Immature natural killer cell (primary cell): Measurements from ENCODE around the gene KIAA2012. TPM values are rescaled to one million over a fixed set of nuclear protein-coding genes. Genes with fewer than 3 reads are reported as not detected.

Experiments used
- DNase-seq, 3 donors: peaks; one replicate each; pipeline ENCODE4 v3.0.0; 2022; ENCODE audit warnings: mixed read lengths in 1 of 3
- H3K27ac Mint-ChIP-seq, 6 donors: one replicate each; pipeline ENCODE4 v1.8.0; 2020; ENCODE audit warnings: mixed read lengths in 6 of 6, mild to moderate bottlenecking in 5 of 6, inconsistent platforms in 4 of 6, moderate library complexity in 3 of 6
- H3K27me3 Mint-ChIP-seq, 3 donors: one replicate each; pipeline ENCODE4 v1.8.0; 2020 to 2021; ENCODE audit warnings: low read depth in 3 of 3, mild to moderate bottlenecking in 3 of 3, mixed read lengths in 3 of 3, moderate library complexity in 3 of 3, inconsistent platforms in 1 of 3
- H3K36me3 Mint-ChIP-seq, 3 donors: one replicate each; pipeline ENCODE4 v1.8.0; 2020; ENCODE audit warnings: mixed read lengths in 3 of 3, inconsistent platforms in 2 of 3, mild to moderate bottlenecking in 2 of 3
- H3K4me1 Mint-ChIP-seq, 2 donors: one replicate each; pipeline ENCODE4 v1.8.0; 2020; ENCODE audit warnings: inconsistent platforms in 2 of 2, mild to moderate bottlenecking in 2 of 2, mixed read lengths in 2 of 2, moderate library complexity in 1 of 2
- H3K4me3 Mint-ChIP-seq, 5 donors: one replicate each; pipeline ENCODE4 v1.8.0; 2020; ENCODE audit warnings: mild to moderate bottlenecking in 5 of 5, mixed read lengths in 5 of 5, inconsistent platforms in 3 of 5, moderate library complexity in 3 of 5
- H3K9me3 Mint-ChIP-seq, 6 donors: one replicate each; pipeline ENCODE4 v1.8.0; 2020; ENCODE audit warnings: mild to moderate bottlenecking in 6 of 6, mixed read lengths in 6 of 6, inconsistent platforms in 4 of 6, moderate library complexity in 3 of 6
- polyA plus RNA-seq, 3 donors: library from polyadenylated mRNA; unstranded; fragments of 300-500 nt; fragmentation: Illumina TruSeq; gene quantifications; one replicate each; pipeline ENCODE4 v1.2.3, GENCODE V29; 2021

Gene KIAA2012
- polyA plus RNA-seq, 3 donors from 2014 or later = not detected

- Mint-ChIP-seq H3K9me3 (no peaks in the 10 kb centered on the region), H3K27me3 (peaks cover 2 to 9% (median 4%) of the 10 kb centered on the region in 3 donors), H3K4me1 (no peaks in the 10 kb centered on the region), H3K36me3 (no peaks in the 10 kb centered on the region), H3K27ac (no peak overlapping the region), H3K4me3 (no peak overlapping the region)
- DNase-seq = no peak
Observed at GRCh38 chr2:202105025-202105424, 32.0 kb downstream of the KIAA2012 start.

GRCh38 chr2:202108345-202108744 is 35.3 kb downstream of the KIAA2012 start:
- Mint-ChIP-seq H3K9me3 (no peaks in the 10 kb centered on the region), H3K36me3 (no peaks in the 10 kb centered on the region), H3K4me3 (no peak overlapping the region), H3K27ac (no peak overlapping the region), H3K4me1 (no peaks in the 10 kb centered on the region), H3K27me3 (peaks cover 0 to 4% (median 2%) of the 10 kb centered on the region in 3 donors)
- no peak for DNase-seq

- H3K9me3 Mint-ChIP-seq = no peaks in the 10 kb centered on the region
- H3K36me3 Mint-ChIP-seq = no peaks in the 10 kb centered on the region
- H3K27me3 Mint-ChIP-seq = peaks cover 0 to 4% (median 0%) of the 10 kb centered on the region in 3 donors
- no peak for DNase-seq
- H3K4me1 Mint-ChIP-seq = no peaks in the 10 kb centered on the region
- no peak overlapping the region for H3K27ac Mint-ChIP-seq
- no peak overlapping the region for H3K4me3 Mint-ChIP-seq
Observed at GRCh38 chr2:202109139-202109736, 36.2 kb downstream of the KIAA2012 start.

GRCh38 chr2:202109737-202110184 is 36.7 kb downstream of the KIAA2012 start:
- DNase-seq = no peak
- H3K9me3 Mint-ChIP-seq = no peaks in the 10 kb centered on the region
- no peak overlapping the region for H3K27ac Mint-ChIP-seq
- H3K4me1 Mint-ChIP-seq = no peaks in the 10 kb centered on the region
- peaks cover 0 to 2% (median 0%) of the 10 kb centered on the region in 3 donors for H3K27me3 Mint-ChIP-seq
- H3K4me3 Mint-ChIP-seq = no peak overlapping the region
- H3K36me3 Mint-ChIP-seq = no peaks in the 10 kb centered on the region

- H3K4me1 Mint-ChIP-seq = no peaks in the 10 kb centered on the region
- no peaks in the 10 kb centered on the region for H3K9me3 Mint-ChIP-seq
- H3K27me3 Mint-ChIP-seq = peaks cover 1 to 3% (median 2%) of the 10 kb centered on the region in 3 donors
- DNase-seq = no peak
- H3K27ac Mint-ChIP-seq = no peak overlapping the region
- H3K4me3 Mint-ChIP-seq = no peak overlapping the region
- H3K36me3 Mint-ChIP-seq = no peaks in the 10 kb centered on the region
Observed at GRCh38 chr2:202110491-202110890, 37.4 kb downstream of the KIAA2012 start.

- Mint-ChIP-seq H3K4me3 (no peak overlapping the region), H3K36me3 (no peaks in the 10 kb centered on the region), H3K27me3 (peaks cover 1 to 6% (median 3%) of the 10 kb centered on the region in 3 donors), H3K27ac (no peak overlapping the region), H3K9me3 (no peaks in the 10 kb centered on the region), H3K4me1 (no peaks in the 10 kb centered on the region)
- no peak for DNase-seq
Observed at GRCh38 chr2:202112041-202112440, 39.0 kb downstream of the KIAA2012 start.

- no peaks in the 10 kb centered on the region for H3K9me3 Mint-ChIP-seq
- no peaks in the 10 kb centered on the region for H3K36me3 Mint-ChIP-seq
- H3K4me1 Mint-ChIP-seq = no peaks in the 10 kb centered on the region
- no peak overlapping the region for H3K4me3 Mint-ChIP-seq
- no peak overlapping the region for H3K27ac Mint-ChIP-seq
- peaks cover 1 to 10% (median 3%) of the 10 kb centered on the region in 3 donors for H3K27me3 Mint-ChIP-seq
- DNase-seq = no peak
Observed at GRCh38 chr2:202113571-202114142, 40.6 kb downstream of the KIAA2012 start.

GRCh38 chr2:202114291-202114690 is 41.2 kb downstream of the KIAA2012 start:
- Mint-ChIP-seq H3K9me3 (no peaks in the 10 kb centered on the region), H3K27me3 (peaks cover 1 to 10% (median 3%) of the 10 kb centered on the region in 3 donors), H3K27ac (no peak overlapping the region), H3K4me3 (no peak overlapping the region), H3K36me3 (no peaks in the 10 kb centered on the region), H3K4me1 (no peaks in the 10 kb centered on the region)
- DNase-seq = no peak

GRCh38 chr2:202114795-202115194 is 41.7 kb downstream of the KIAA2012 start:
- Mint-ChIP-seq H3K4me1 (no peaks in the 10 kb centered on the region), H3K4me3 (no peak overlapping the region), H3K9me3 (no peaks in the 10 kb centered on the region), H3K27me3 (peaks cover 1 to 10% (median 3%) of the 10 kb centered on the region in 3 donors), H3K36me3 (no peaks in the 10 kb centered on the region), H3K27ac (no peak overlapping the region)
- no peak for DNase-seq

GRCh38 chr2:202115479-202115971 is 42.5 kb downstream of the KIAA2012 start:
- DNase-seq = no peak
- H3K4me1 Mint-ChIP-seq = no peaks in the 10 kb centered on the region
- no peak overlapping the region for H3K27ac Mint-ChIP-seq
- H3K9me3 Mint-ChIP-seq = no peaks in the 10 kb centered on the region
- H3K27me3 Mint-ChIP-seq = peaks cover 1 to 10% (median 3%) of the 10 kb centered on the region in 3 donors
- H3K4me3 Mint-ChIP-seq = no peak overlapping the region
- no peaks in the 10 kb centered on the region for H3K36me3 Mint-ChIP-seq

- no peaks in the 10 kb centered on the region for H3K9me3 Mint-ChIP-seq
- H3K4me1 Mint-ChIP-seq = no peaks in the 10 kb centered on the region
- H3K36me3 Mint-ChIP-seq = no peaks in the 10 kb centered on the region
- no peak overlapping the region for H3K27ac Mint-ChIP-seq
- DNase-seq = no peak
- H3K27me3 Mint-ChIP-seq = peaks cover 1 to 10% (median 3%) of the 10 kb centered on the region in 3 donors
- H3K4me3 Mint-ChIP-seq = no peak overlapping the region
Observed at GRCh38 chr2:202116691-202117090, 43.6 kb downstream of the KIAA2012 start.

- H3K36me3 Mint-ChIP-seq = no peaks in the 10 kb centered on the region
- peaks cover 0 to 3% (median 0%) of the 10 kb centered on the region in 6 donors for H3K9me3 Mint-ChIP-seq
- peaks cover 2 to 8% (median 3%) of the 10 kb centered on the region in 3 donors for H3K27me3 Mint-ChIP-seq
- H3K4me3 Mint-ChIP-seq = no peak overlapping the region
- H3K27ac Mint-ChIP-seq = no peak overlapping the region
- DNase-seq = no peak
- no peaks in the 10 kb centered on the region for H3K4me1 Mint-ChIP-seq
Observed at GRCh38 chr2:202118168-202118567, 45.1 kb downstream of the KIAA2012 start.

GRCh38 chr2:202120828-202121227 is 47.8 kb downstream of the KIAA2012 start:
- peaks cover 0 to 3% (median 0%) of the 10 kb centered on the region in 6 donors for H3K9me3 Mint-ChIP-seq
- no peak overlapping the region for H3K4me3 Mint-ChIP-seq
- H3K4me1 Mint-ChIP-seq = no peaks in the 10 kb centered on the region
- H3K36me3 Mint-ChIP-seq = no peaks in the 10 kb centered on the region
- H3K27me3 Mint-ChIP-seq = peaks cover 1 to 8% (median 1%) of the 10 kb centered on the region in 3 donors
- DNase-seq = no peak
- no peak overlapping the region for H3K27ac Mint-ChIP-seq

GRCh38 chr2:202121532-202122162 is 48.6 kb downstream of the KIAA2012 start:
- no peak overlapping the region for H3K4me3 Mint-ChIP-seq
- H3K27ac Mint-ChIP-seq = no peak overlapping the region
- DNase-seq = no peak
- peaks cover 0 to 3% (median 0%) of the 10 kb centered on the region in 6 donors for H3K9me3 Mint-ChIP-seq
- H3K36me3 Mint-ChIP-seq = no peaks in the 10 kb centered on the region
- no peaks in the 10 kb centered on the region for H3K4me1 Mint-ChIP-seq
- peaks cover 1 to 6% (median 1%) of the 10 kb centered on the region in 3 donors for H3K27me3 Mint-ChIP-seq
